DND-41 (cell line): ENCODE data around the gene C10orf90.

Source experiments
- ATAC-seq: fragments of 200-7000 bp; cut with Tn5 transposase; 3 replicates; pipeline ENCODE4 v1.9.1; 2021; ENCODE audit warnings: low read depth; ENCODE audit not compliant: insufficient read depth
- DNase-seq: peaks from one replicate; pipeline ENCODE4 v3.0.0-alpha.2; 2020
- H2AFZ ChIP-seq: 2 replicates; pipeline ENCODE4 v1.6.0; 2012; ENCODE audit warnings: low read depth, low read length
- H3K27ac ChIP-seq: 2 replicates; pipeline ENCODE4 v1.5.1; 2012; ENCODE audit warnings: low read length, inconsistent platforms
- H3K27me3 ChIP-seq: fragments of 200-600 bp; sonication (generic); 2 replicates; pipeline ENCODE4 v1.6.0; 2012; ENCODE audit warnings: low read length, mild to moderate bottlenecking, inconsistent platforms; ENCODE audit not compliant: insufficient read depth, poor library complexity
- H3K36me3 ChIP-seq: 2 replicates; pipeline ENCODE4 v1.5.1; 2012; ENCODE audit warnings: low read length, inconsistent platforms; ENCODE audit not compliant: insufficient read depth
- H3K4me1 ChIP-seq: 2 replicates; pipeline ENCODE4 v1.5.1; 2012; ENCODE audit warnings: mild to moderate bottlenecking, low read length; ENCODE audit not compliant: insufficient read depth
- H3K4me2 ChIP-seq: 2 replicates; pipeline ENCODE4 v1.6.0; 2012; ENCODE audit warnings: mild to moderate bottlenecking, moderate library complexity, low read length, inconsistent platforms; ENCODE audit not compliant: insufficient read depth
- H3K4me3 ChIP-seq, 2 experiments: fragments of 200-600 bp in 1 of 2; shearing (Covaris generic) in 1 of 2; 2 replicates each; pipeline ENCODE4 v1.5.1; 2012 to 2016; ENCODE audit warnings: inconsistent platforms in 2 of 2, low read length in 2 of 2, mild to moderate bottlenecking in 2 of 2, low read depth in 1 of 2, moderate library complexity in 1 of 2
- H3K79me2 ChIP-seq: 2 replicates; pipeline ENCODE4 v1.6.0; 2012; ENCODE audit warnings: low read length, inconsistent platforms; ENCODE audit not compliant: insufficient read depth
- H3K9ac ChIP-seq: 2 replicates; pipeline ENCODE4 v1.6.0; 2012; ENCODE audit warnings: low read depth, mild to moderate bottlenecking, inconsistent platforms, low read length, moderate library complexity
- H3K9me3 ChIP-seq: 2 replicates; pipeline ENCODE4 v1.5.1; 2012; ENCODE audit warnings: low read length, moderate library complexity, mild to moderate bottlenecking, inconsistent platforms; ENCODE audit not compliant: insufficient read depth, severe bottlenecking
- H4K20me1 ChIP-seq: 2 replicates; pipeline ENCODE4 v1.6.0; 2012; ENCODE audit warnings: low read length; ENCODE audit not compliant: insufficient read depth
- CTCF ChIP-seq: IDR thresholded peaks from 2 replicates; pipeline ENCODE4 v1.5.1; 2012; ENCODE audit warnings: borderline replicate concordance, low read length, moderate library complexity, mild to moderate bottlenecking; ENCODE audit not compliant: poor library complexity, severe bottlenecking; ENCODE audit errors: extremely low read depth
- EZH2 ChIP-seq: IDR thresholded peaks from 3 replicates; pipeline ENCODE4 v1.6.1; 2012; ENCODE audit warnings: borderline replicate concordance, low read depth, mild to moderate bottlenecking, moderate library complexity, low read length, inconsistent platforms; ENCODE audit not compliant: severe bottlenecking

Gene C10orf90

GRCh38 chr10:126461289-126461940, 209.1 kb downstream of the C10orf90 start:
- Histone ChIP-seq H3K79me2 (no peaks in the 10 kb centered on the region), H3K9me3 (no peaks in the 10 kb centered on the region), H2AFZ (no peak overlapping the region), H3K4me2 (no peak overlapping the region), H3K4me3 (no peak overlapping the region), H3K4me1 (no peaks in the 10 kb centered on the region), H3K27ac (no peak overlapping the region), H3K9ac (no peak overlapping the region), H3K36me3 (no peaks in the 10 kb centered on the region), H3K27me3 (no peaks in the 10 kb centered on the region), H4K20me1 (no peaks in the 10 kb centered on the region; the same call in 1 of the 2 replicates)
- ATAC-seq (no peak), DNase-seq (no peak)
- no peak for TF ChIP-seq CTCF
- no peak for TF ChIP-seq EZH2

GRCh38 chr10:126459878-126460481, 210.5 kb downstream of the C10orf90 start:
- Histone ChIP-seq H3K9me3 (no peaks in the 10 kb centered on the region), H3K9ac (no peak overlapping the region), H4K20me1 (no peaks in the 10 kb centered on the region; the same call in 1 of the 2 replicates), H3K27ac (no peak overlapping the region), H2AFZ (no peak overlapping the region), H3K79me2 (no peaks in the 10 kb centered on the region), H3K4me3 (no peak overlapping the region), H3K36me3 (no peaks in the 10 kb centered on the region), H3K4me1 (no peaks in the 10 kb centered on the region), H3K4me2 (no peak overlapping the region), H3K27me3 (no peaks in the 10 kb centered on the region)
- TF ChIP-seq CTCF (no peak), EZH2 (no peak)
- ATAC-seq (no peak), DNase-seq (no peak)

- H3K27me3 ChIP-seq: no peaks in the 10 kb centered on the region
- no peaks in the 10 kb centered on the region for H3K36me3 ChIP-seq
- no peak for DNase-seq
- no peaks in the 10 kb centered on the region for H3K9me3 ChIP-seq
- no peak for ATAC-seq
- no peaks in the 10 kb centered on the region for H3K4me1 ChIP-seq
- no peak overlapping the region for H3K4me3 ChIP-seq
- no peak overlapping the region for H3K27ac ChIP-seq
- no peak for TF ChIP-seq EZH2
- no peak overlapping the region for H3K9ac ChIP-seq
- no peak overlapping the region for H2AFZ ChIP-seq
- no peak overlapping the region for H3K4me2 ChIP-seq
- H4K20me1 ChIP-seq: no peaks in the 10 kb centered on the region; the same call in 1 of the 2 replicates
- H3K79me2 ChIP-seq: no peaks in the 10 kb centered on the region
Observed at GRCh38 chr10:126459032-126459831, 211.3 kb downstream of the C10orf90 start.

- Histone ChIP-seq H3K36me3 (no peaks in the 10 kb centered on the region), H3K27ac (no peak overlapping the region), H3K79me2 (no peaks in the 10 kb centered on the region), H3K4me3 (no peak overlapping the region), H3K4me1 (no peaks in the 10 kb centered on the region), H3K27me3 (no peaks in the 10 kb centered on the region), H3K9me3 (no peaks in the 10 kb centered on the region), H3K9ac (no peak overlapping the region), H4K20me1 (no peaks in the 10 kb centered on the region; the same call in 1 of the 2 replicates), H2AFZ (no peak overlapping the region), H3K4me2 (no peak overlapping the region)
- DNase-seq (no peak), ATAC-seq (no peak)
- TF ChIP-seq CTCF (no peak), EZH2 (no peak)
Observed at GRCh38 chr10:126458466-126458865, 212.0 kb downstream of the C10orf90 start.
